ENCODE data around the gene AMFR.
"Not testable (repeated sequence)": the region's sequence is repeated elsewhere in the genome, so short reads cannot be mapped to it uniquely, and the experiment has no call there.

The AMFR gene

DNA sequence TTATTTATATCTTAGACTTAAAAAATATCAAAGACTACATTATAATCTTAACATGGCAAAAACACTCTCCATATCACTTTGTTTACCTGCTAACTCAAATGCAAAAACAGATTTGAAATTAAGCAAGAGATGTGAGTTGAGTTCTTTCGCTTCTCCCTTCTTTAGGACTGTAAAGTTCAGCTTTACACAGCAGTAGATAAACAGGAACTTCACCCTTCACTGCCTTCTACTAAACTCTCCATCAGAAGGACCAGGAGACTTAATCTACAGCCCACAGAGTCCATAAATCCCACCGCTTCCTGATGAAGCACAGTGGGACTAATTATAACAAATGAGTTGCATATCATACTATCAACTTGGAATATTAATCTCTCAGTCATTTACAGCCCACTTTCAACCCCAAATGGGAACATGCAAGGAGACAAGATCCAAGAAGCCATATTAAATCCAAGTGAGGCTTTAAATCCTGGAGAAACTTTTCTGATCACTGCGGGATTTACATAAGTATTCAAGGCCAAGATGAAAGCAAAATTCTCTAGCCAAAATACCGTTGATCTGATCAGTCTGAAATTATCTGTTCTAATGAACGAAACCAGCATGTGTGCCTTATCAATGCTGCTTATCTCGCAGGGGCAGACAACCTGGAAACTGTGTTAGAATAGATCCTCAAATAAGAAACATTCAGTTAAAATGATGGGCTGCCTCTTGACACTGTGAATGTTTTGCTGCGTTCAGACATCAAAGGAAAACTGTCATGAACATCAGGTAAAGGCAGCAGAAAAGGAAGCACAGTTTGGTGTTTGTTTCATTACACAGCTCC lies 1.6 kb downstream of the AMFR start:
- DNase-seq (ENCODE audit: low read depth), result no peak

DNA sequence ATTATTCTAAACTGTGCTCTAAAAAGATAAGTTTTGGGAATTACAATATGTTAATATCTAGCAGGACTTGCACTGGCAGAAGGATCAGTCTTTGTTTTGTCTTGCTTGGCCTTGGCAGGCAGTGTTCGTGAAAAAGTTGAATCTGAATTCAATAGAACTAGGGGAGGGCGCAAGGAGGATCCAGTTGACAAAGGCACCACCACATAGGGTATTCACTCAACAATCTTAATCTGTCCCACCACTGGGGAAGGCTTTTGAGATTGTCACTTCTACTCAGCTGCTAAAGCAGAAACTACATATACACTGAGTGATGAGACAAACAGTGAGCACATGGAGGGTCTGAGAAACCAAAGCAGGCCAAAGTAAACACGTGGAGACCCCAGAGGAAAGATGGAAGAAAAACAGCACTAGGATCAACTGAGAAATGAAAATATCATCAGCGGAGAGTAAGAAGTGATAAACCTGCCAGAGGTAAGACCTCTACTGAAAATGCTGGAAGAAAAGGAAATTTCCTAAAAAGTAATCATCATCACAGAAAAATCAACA lies 2.4 kb downstream of the AMFR start:
- no peak for DNase-seq (ENCODE audit: low read depth)

DNA sequence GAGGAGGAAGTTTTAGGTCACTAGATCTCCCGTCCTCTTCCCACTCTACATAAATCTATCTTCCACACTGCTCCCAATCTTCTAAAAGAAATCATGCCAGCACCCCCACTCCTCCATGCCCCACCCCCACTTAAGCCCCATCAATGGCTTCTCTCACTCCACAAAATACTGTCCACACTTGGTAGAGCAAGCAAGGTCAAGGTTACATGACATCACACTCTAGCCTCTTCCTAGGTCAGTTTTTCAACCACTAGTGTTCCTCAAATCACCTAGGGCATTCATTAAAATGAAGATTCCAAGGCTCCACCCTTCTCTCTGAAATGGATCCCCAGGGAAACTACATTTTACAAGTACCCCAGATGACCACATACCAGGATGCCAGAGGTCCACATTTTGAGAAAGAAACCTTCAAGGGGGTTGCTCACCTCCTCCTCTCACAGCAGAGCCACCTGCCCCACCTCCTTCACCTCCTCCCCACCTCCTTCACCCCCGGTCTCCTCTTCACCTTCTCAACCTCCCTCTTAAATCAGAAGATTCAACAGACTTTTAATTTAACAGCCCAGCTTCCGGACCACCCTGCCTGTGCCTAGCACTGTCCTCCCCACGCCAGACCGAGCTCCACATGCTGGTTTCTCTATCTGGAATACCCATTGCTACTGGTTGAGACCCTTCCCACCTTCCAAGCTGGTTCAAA lies 3.2 kb downstream of the AMFR start:
- no peak for DNase-seq (ENCODE audit: low read depth)

DNA sequence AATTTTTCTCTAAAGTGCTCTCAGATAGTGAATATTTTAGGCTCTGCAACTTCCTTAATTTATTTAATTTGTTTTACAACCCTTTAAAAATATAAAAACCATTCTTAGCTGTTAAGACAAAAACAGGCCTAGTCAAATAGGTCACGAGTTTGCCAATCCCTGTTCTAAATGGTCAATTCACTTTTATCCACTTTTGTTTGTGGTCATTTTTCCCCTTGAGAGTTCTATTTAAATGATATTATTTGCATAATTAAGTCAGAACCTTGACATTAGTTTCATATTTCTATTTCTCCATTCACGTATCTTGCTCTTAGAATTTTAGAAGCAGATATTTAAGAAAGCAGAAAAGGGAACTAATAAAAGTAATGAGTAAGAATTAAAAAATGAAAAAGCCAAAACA lies 4.0 kb downstream of the AMFR start:
- DNase-seq (ENCODE audit: low read depth), result no peak

DNA sequence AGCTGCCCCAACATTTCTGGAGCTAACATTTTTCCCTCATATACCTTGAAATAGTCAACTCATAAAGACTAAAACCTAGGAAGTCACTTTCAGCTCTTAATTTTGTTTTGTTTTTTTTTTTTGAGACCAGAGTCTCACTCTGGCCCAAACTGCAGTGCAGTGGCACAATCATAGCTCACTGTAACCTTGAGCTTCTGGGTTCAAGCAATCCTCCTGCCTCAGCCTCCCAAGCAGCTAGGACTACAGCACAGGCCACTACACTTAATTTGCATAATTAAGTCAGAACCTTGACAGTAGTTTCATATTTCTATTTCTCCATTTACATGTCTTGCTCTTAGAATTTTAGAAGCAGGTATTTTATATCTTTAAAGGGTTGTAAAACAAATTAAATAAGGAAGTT lies 4.7 kb downstream of the AMFR start:
- no peak for DNase-seq (ENCODE audit: low read depth)

DNA sequence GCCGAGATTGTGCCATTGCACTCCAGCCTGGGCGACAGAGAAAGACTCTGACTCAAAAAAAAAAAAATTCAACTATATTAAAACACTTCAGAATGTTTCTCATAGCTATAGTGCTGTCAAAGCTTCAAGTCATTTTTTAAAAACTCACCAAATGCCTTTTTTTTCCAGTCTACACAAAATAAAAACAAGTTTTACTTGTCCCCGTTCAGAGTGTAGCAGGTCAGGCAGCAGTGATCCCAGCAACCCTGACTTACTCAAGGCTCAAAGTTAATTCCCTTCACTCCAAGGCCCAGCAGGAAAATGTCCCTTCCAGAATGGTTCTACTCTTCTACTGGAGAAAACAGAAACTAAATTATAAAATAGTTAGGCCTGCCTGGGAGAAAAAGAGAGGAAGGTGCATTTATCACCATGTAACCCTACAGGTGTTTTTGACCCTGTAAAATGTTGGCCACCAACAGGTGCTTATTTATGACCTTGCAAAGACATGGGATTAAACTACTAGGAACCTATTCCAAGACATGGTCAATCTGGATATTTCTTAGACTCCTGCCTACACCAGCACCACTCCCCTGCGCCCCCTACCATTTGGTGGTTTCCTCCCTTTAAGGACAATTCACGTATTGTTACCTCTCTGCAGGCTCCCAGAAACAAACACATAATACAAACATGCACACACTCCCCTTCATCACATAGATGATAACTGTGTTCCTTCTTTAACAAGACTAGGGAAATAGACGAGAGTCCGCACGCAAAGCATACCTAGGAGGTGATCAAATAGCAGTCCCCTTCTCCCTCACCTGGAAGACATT lies 5.4 kb downstream of the AMFR start:
- DNase-seq (ENCODE audit: low read depth), result no peak

DNA sequence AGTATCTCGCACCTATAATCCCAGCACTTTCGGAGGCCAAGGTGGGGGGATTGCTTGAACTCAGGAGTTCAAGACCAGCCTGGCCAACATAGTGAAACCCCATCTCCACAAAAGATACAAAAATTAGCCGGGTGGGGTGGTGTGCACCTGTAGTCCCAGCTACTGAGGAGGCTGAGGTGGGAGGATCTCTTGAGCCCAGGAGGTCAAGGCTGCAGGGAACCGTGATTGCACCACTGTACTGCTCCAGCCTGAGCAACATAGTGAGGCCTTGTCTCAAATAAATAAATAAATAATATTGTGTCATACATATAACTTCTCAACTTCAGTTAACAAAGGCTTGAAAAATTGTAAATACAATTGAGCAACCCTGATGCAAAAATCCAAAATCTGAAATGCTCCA lies 8.2 kb downstream of the AMFR start:
- DNase-seq (ENCODE audit: low read depth), result no peak

DNA sequence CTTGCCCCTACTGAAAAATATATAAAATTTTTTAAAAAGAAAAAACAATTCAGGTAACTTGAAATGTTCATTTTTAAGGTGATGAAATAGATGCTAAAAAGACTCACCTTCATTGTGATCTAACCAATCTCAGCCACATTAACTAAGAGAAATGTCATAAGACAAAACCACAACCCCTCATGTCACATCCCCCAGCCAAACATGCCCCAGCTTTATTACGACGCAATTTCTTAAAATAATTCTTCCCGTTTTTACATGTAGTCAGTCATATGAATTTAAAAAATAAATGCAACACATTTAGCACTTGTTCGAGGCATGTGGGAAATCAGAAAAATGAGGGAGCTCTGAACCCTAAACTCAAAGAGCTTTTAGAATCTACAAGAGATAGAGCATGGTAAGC lies 9.5 kb downstream of the AMFR start:
- no peak for DNase-seq (ENCODE audit: low read depth)

DNA sequence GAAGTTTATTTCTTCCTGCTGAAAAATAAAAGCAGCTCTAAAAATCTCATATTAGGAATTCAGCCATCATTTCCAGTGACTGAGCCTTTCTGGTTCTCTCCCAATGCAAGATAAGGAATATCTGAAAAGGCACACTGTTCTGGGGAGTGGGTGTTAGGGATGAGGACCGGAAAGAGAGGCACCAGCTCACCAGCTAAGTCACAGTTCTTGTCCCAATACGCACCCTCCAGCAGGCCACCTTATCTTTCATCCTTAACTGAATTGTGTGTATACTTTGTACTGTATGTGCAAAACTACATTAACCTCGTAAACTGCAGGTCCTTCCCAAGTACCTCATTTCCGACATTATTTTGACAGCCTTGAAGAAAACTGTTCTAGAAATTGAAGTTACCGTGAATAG lies 11.0 kb downstream of the AMFR start:
- no peak for DNase-seq (ENCODE audit: low read depth)

DNA sequence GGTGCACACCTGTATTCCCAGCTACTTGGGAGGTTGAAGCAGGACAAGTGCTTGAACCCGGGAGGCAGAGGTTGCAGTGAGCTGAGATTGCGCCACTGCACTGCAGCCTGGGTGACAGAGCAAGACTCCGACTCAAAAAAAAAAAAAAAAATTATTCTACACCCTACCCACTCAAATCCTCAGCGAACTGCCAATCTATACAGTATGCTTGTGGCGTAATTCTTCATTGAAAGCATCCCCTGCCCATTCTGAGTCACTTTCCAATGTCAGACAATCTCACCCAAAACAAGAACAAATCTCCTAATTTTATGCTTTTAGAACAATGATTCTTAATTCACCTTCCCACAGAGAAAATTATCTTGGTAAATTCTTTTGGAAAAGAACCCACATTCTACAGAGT lies 12.0 kb downstream of the AMFR start:
- DNase-seq (ENCODE audit: low read depth), result no peak

DNA sequence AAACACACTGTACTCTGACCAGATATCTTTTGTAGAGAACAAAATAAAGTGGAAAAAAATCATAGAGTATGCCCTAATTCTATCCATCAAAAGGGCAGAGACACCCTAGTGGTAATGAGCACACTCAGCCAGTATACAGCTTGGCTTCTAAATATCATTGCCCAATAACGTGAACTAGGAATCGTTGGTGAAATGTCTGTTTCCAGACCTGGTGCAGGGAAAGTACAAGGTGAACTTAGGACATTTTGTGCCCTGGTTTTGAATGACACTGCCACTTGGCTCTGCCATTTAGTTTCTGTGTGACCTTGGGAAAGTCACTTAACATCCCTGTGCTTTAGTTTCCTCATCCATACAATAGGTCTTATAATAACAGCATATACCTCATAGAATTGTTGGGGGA lies 13.7 kb downstream of the AMFR start:
- DNase-seq (ENCODE audit: low read depth), result no peak

DNA sequence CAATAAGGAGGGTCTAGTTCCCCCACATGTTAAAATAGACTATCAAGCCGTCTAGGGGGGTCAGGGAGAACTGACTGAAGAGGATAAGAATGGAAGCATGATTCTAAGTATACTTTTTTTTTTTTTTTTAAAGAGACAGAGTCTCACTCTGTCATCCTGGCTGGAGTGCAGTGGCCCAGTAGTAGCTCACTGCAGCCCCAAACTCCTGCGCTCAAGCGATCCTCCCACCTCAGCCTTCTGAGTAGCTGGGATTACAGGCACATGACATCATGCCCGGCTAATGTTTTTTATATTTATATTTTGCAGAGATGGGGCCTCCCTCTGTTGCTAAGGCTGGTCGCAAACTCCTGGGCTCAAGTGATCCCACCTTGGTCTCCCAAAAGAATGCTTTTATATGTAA lies 14.2 kb downstream of the AMFR start:
- DNase-seq (ENCODE audit: low read depth), result no peak

DNA sequence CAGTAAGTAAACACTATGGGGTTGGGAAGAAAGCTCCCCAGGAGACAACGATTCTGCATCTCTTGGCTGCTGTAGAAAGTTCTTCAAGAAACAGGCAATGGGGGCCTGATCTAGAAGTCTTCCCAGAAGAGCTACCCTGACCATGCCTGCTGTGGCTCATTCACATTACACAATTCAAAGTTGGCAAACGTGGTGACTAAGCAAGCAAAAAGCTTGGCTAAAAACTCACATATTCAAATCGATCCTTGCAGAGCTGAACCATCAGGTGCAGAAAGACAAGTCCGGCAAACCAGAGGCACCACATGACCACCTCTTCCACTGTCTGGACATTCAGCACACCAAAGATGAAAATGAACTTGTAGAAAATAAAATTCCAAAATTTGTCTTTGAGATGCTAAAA lies 16.1 kb downstream of the AMFR start:
- DNase-seq (ENCODE audit: low read depth), result no peak

DNA sequence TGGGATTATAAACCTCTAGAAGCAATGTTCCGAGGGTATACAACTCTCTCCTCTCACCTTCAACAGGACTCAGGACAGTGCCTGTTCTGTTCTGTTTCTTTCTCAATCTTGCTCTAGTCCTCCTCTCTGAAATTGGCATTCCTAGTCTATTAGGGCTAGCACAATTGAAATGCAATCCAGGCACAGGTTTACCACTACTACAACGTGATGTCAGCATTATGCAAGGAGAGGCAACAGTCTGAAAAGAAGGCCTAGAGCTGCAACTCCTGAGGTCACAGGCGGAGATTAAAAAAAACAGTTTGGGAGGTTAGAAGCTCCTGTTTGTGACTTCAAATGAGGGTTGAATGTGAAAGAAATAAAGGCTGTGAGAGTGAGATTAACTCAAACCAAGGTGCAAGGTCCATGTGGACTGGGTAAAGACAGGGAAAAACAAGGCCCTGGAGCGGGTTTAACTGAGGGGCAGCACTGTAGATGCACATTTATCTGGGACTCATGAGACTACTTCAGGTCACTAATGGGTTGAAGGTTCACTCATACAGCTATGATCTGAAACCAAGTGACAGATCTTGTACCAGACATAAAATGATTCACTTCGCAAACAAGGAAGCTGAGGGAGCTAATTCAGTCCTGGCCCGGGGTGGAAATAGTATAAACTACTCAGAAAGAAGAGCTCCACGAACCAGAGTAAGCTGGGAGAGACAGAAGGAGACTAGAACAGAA lies 16.8 kb downstream of the AMFR start:
- no peak for DNase-seq (ENCODE audit: low read depth)

DNA sequence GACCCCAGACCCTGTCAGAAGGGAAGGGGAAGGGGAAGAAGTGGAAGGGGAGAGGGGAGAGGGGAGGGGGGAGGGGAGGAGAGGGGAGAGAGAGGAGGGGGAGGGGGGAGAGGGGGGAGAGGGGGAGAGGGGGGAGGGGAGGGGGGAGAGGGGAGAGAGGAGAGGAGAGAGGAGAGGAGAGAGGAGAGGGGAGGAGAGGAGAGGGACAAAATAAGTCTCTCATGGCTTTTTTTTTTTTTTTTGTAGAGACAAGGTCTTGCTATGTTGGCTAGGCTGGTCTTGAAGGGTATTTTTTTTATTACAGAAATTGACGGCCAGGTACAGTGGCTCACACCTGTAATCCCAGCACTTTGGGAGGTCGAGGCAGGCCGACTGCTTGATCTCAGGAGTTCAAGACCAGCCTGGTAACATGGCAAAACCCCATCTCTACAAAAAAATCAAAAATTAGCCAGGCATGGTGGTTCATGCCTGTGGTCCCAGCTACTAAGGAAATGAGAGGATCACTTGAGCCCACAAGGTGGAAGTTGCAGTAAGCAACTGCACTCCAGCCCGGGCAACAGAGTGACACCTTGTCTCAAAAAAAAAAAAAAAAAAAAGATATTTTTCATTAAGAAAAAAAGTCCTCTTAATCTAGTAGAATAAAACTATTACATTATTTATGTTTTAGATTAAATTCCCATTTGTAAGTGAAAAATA lies 19.2 kb downstream of the AMFR start:
- no peak for DNase-seq (ENCODE audit: low read depth)

DNA sequence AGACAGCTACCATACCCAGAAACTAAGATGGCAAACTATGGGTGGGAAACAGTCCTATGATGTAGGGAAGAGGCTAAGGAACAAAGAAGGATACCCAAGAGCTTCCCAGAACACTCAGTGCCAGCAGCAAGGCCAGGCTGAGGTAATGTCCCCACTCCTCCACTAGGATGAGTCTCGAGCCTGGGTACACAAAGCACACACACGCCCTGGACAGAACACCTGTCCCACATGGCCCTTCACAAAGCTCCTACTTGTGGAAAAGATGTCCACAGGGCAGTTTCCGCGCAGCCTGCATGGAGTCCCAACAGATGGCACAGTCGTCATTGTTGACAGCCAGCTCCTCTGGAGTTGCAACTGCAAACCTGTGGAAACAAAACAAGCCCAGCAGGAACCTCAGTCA lies 23.9 kb downstream of the AMFR start:
- DNase-seq (ENCODE audit: low read depth), result no peak

DNA sequence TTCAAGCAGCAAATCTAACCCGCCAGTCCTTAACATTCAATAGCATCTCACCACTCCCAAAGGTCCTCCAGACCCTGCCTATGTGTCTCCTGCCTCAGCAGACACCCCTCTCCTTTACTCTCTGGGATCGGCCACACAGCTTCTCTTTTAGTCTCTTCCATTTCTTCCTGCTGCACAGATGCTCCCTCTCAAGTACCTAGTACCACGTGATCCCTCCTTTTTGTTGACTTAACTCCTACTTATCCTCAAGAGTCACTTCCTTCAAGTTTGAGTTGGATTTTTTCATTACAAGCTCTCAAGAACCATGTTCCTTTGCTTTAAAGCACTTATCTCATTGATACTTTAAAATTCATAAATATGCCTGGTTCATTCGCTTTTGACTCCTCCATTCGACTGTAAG lies 24.9 kb downstream of the AMFR start:
- no peak for DNase-seq (ENCODE audit: low read depth)

DNA sequence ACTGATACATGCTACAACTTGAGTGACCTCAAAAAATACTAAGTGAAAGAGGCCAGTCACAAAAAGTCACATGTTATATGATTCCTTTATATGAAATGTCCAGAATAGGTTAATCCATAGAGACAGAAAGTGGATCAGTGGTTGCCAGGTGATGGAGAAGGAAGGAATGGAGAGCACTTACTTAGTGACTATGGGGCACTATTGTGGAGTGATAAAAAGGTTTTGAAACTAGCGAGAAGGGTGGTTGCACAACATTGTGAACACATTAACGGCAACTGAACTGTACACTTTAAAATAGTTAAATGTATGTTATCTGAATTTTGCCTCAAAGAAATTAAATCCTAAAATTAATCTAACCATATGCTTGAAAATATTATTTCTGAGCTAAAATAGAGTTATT lies 25.9 kb downstream of the AMFR start:
- no peak for DNase-seq (ENCODE audit: low read depth)

DNA sequence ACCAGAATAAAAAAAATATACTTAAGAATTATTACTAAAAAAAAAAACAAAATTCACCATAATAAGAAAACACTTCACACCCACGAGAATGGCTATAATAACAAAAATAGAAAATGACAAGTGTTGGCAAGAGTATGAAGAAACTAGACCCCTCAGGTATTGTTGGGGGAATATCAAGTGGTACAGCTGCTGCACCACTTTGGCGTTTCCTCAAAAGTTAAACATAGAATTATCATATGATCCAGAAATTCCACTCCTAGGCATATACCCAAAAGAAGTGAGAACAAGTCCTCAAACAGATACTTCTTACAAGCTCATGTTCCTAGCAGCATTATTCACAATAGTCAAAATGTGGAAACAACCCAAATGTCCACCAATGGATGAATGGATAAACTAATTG lies 26.3 kb downstream of the AMFR start:
- DNase-seq (ENCODE audit: low read depth), result no peak

DNA sequence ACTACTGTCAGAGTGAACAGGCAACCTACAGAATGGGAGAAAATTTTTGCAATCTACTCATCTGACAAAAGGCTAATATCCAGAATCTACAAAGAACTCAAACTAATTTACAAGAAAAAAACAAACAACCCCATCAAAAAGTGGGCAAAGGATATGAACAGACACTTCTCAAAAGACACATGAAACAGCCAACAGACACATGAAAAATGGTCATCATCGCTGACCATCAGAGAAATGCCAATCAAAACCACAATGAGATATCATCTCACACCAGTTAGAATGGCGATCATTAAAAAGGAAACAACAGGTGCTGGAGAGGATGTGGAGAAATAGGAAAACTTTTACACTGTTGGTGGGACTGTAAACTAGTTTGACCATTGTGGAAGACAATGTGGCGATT lies 28.6 kb downstream of the AMFR start:
- not testable (repeated sequence) for DNase-seq (ENCODE audit: low read depth)

DNA sequence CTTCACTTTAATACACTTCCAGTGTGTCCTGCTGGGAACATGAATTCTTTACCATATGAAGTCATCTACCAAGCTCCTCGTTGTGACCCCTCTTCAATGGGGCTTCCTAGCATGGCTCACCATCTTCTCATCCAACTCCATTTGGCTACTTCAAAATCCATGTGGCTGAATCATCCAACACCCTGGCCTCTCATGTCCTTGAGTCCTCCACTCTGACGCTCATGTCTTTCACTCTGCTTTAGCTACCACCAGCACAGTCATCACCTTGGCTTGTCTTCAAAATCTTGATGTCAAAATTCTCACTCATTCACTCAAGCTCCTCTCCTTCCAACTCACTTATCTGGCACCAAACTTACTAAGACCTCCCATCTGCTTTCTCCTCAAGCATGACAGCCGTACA lies 35.8 kb downstream of the AMFR start:
- DNase-seq (ENCODE audit: low read depth), result no peak

Data from stimulated activated CD4-positive, alpha-beta T cell treated with anti-CD3 and anti-CD28 coated beads, Interleukin-2, amount 100 ng/mL, for 4 hours (primary cell).